Germinal center (tissue), 1 donor: ENCODE data around the gene TRIM17.

Experiments
- DNase-seq: peaks from one replicate; pipeline ENCODE4 v3.0.0; 2012; ENCODE audit warnings: mixed read lengths, low spot score

TRIM17 gene

GRCh38 chr1:228415853-228416216 lies 826 bp downstream of the TRIM17 start:
- DNase-seq: no peak

- no peak for DNase-seq
Measured at GRCh38 chr1:228415221-228415620, 1.4 kb downstream of the TRIM17 start.

- DNase-seq: no peak
Measured at GRCh38 chr1:228414511-228415211, 2.0 kb downstream of the TRIM17 start.

- no peak for DNase-seq
Measured at GRCh38 chr1:228413241-228414010, 3.2 kb downstream of the TRIM17 start.

- DNase-seq: no peak
Measured at GRCh38 chr1:228411548-228412430, 4.9 kb downstream of the TRIM17 start.

GRCh38 chr1:228411121-228411520 lies 5.5 kb downstream of the TRIM17 start:
- no peak for DNase-seq

- no peak for DNase-seq
Measured at GRCh38 chr1:228410671-228411070, 6.0 kb downstream of the TRIM17 start.

GRCh38 chr1:228410015-228410414 lies 6.6 kb downstream of the TRIM17 start:
- no peak for DNase-seq

- no peak for DNase-seq
Measured at GRCh38 chr1:228408869-228409805, 7.5 kb downstream of the TRIM17 start.

- no peak for DNase-seq
Measured at GRCh38 chr1:228408041-228408868, 8.4 kb downstream of the TRIM17 start.

- DNase-seq: no peak
Measured at GRCh38 chr1:228407106-228408040, 9.3 kb downstream of the TRIM17 start.

- DNase-seq: no peak
Measured at GRCh38 chr1:228405979-228406228, 10.8 kb downstream of the TRIM17 start.

GRCh38 chr1:228405200-228405978 lies 11.3 kb downstream of the TRIM17 start:
- DNase-seq: no peak

- no peak for DNase-seq
Measured at GRCh38 chr1:228404107-228404720, 12.4 kb downstream of the TRIM17 start.

- no peak for DNase-seq
Measured at GRCh38 chr1:228403231-228403631, 13.4 kb downstream of the TRIM17 start.

GRCh38 chr1:228402641-228403025 lies 14.0 kb downstream of the TRIM17 start:
- DNase-seq: no peak

- no peak for DNase-seq
Measured at GRCh38 chr1:228401782-228402640, 14.7 kb downstream of the TRIM17 start.
